GM12865 (cell line): Measurements from ENCODE around the gene RBM33.

ENCODE experiments used
- DNase-seq: peaks from one replicate; pipeline ENCODE4 v3.0.0; 2010; ENCODE audit warnings: low read depth
- H3K4me3 ChIP-seq: 2 replicates; pipeline ENCODE4 v1.5.1; 2011; ENCODE audit warnings: mild to moderate bottlenecking, low read depth, low read length, control low read depth
- CTCF ChIP-seq: IDR thresholded peaks from 2 replicates; pipeline ENCODE4 v1.5.1; 2011; ENCODE audit warnings: low read length, control low read depth, low read depth, inconsistent platforms; ENCODE audit not compliant: insufficient read depth; ENCODE audit errors: missing control alignments

Gene RBM33

GRCh38 chr7:155701972-155702544 is 57.6 kb downstream of the RBM33 start:
- H3K4me3 ChIP-seq = no peak overlapping the region
- DNase-seq = no peak
- TF ChIP-seq CTCF = no peak

GRCh38 chr7:155702616-155703015 is 58.2 kb downstream of the RBM33 start:
- no peak for TF ChIP-seq CTCF
- H3K4me3 ChIP-seq = no peak overlapping the region
- no peak for DNase-seq

- no peak for TF ChIP-seq CTCF
- no peak for DNase-seq
- no peak overlapping the region for H3K4me3 ChIP-seq
These were observed 61.3 kb downstream of the RBM33 start for GRCh38 chr7:155705623-155706360.

GRCh38 chr7:155706376-155706775 is 61.9 kb downstream of the RBM33 start:
- TF ChIP-seq CTCF = no peak
- DNase-seq = no peak
- H3K4me3 ChIP-seq = no peak overlapping the region

- no peak for DNase-seq
- H3K4me3 ChIP-seq = no peak overlapping the region
- TF ChIP-seq CTCF = no peak
These were observed 65.0 kb downstream of the RBM33 start for GRCh38 chr7:155709453-155709852.

GRCh38 chr7:155710031-155710430 is 65.6 kb downstream of the RBM33 start:
- TF ChIP-seq CTCF = no peak
- no peak for DNase-seq
- no peak overlapping the region for H3K4me3 ChIP-seq

GRCh38 chr7:155710530-155710929 is 66.1 kb downstream of the RBM33 start:
- no peak overlapping the region for H3K4me3 ChIP-seq
- TF ChIP-seq CTCF = no peak
- peak; percentile 77 for DNase-seq
